ENCODE data around the gene GABRA4.

GABRA4 gene

GRCh38 chr4:47000406-47000805 lies 7.0 kb upstream of the GABRA4 start:
- TF ChIP-seq CTCF (conservative IDR thresholded peaks at IDR 0.05; ENCODE audit: low read length) = no peak
- H3K4me3 ChIP-seq (ENCODE audit: low read length) = no peak overlapping the region
- DNase-seq (ENCODE audit: low read depth) = no peak

GRCh38 chr4:46999566-46999965 lies 6.2 kb upstream of the GABRA4 start:
- no peak overlapping the region for H3K4me3 ChIP-seq (ENCODE audit: low read length)
- DNase-seq (ENCODE audit: low read depth) = no peak
- TF ChIP-seq CTCF (conservative IDR thresholded peaks at IDR 0.05; ENCODE audit: low read length) = no peak

- H3K4me3 ChIP-seq (ENCODE audit: low read length) = no peak overlapping the region
- no peak for TF ChIP-seq CTCF (conservative IDR thresholded peaks at IDR 0.05; ENCODE audit: low read length)
- DNase-seq (ENCODE audit: low read depth) = no peak
These were observed 625 bp upstream of the GABRA4 start for GRCh38 chr4:46994007-46994405.

- no peak for DNase-seq (ENCODE audit: low read depth)
- TF ChIP-seq CTCF (conservative IDR thresholded peaks at IDR 0.05; ENCODE audit: low read length) = no peak
- no peak overlapping the region for H3K4me3 ChIP-seq (ENCODE audit: low read length)
These were observed 1.0 kb downstream of the GABRA4 start for GRCh38 chr4:46992338-46992737.

GRCh38 chr4:46986922-46987638 lies 6.3 kb downstream of the GABRA4 start:
- DNase-seq (ENCODE audit: low read depth) = no peak
- no peak for TF ChIP-seq CTCF (conservative IDR thresholded peaks at IDR 0.05; ENCODE audit: low read length)
- H3K4me3 ChIP-seq (ENCODE audit: low read length) = no peak overlapping the region

- H3K4me3 ChIP-seq (ENCODE audit: low read length) = no peak overlapping the region
- TF ChIP-seq CTCF (conservative IDR thresholded peaks at IDR 0.05; ENCODE audit: low read length) = no peak
- no peak for DNase-seq (ENCODE audit: low read depth)
These were observed 8.6 kb downstream of the GABRA4 start for GRCh38 chr4:46984781-46985180.

- no peak for TF ChIP-seq CTCF (conservative IDR thresholded peaks at IDR 0.05; ENCODE audit: low read length)
- DNase-seq (ENCODE audit: low read depth) = no peak
These were observed 12.5 kb downstream of the GABRA4 start for GRCh38 chr4:46980851-46981250.

More at GRCh38 chr4:46980851-46981250, 12.5 kb downstream of the GABRA4 start:
- H3K4me3 ChIP-seq (ENCODE audit: low read length) = no peak overlapping the region
